GM18858 (cell line): ENCODE results near the gene UGT1A4.
"Not testable (repeated sequence)": the region's sequence is repeated elsewhere in the genome, so short reads cannot be mapped to it uniquely, and the experiment has no call there.

ENCODE experiments used
- ATAC-seq: cut with Tn5 transposase; IDR thresholded peaks from one replicate; pipeline ENCODE4 v1.9.1; 2021; ENCODE audit not compliant: unreplicated experiment

Gene UGT1A4

DNA sequence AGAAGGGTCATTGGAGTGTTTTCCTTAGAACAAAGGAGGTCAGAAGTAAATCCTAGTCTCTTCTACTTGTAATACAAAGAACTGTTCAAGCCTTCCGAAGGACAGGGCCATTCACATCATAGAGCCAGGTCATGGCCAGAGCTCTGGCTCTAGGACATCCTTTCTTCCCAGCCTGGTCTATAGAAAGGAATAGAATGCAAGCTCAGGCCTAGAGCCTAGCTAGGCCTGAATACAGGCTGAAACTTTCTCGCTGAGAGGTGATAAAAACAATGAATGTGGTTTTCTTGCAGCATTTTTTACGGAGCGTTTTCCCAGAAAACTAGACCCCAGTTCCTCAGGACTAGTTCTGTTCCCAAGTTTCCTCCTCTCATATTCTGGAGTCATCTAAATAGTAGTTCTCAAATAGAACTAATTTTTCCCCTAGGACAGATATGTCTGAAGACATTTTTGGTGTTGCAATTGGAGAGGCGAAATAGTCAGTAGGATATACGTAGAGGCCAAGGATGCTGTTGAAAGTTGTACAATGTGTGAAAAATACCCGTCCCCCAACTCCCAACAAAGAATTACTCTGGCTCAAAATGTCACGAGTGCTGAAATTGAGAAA, 19.0 kb upstream of the UGT1A4 start:
- ATAC-seq: no peak

DNA sequence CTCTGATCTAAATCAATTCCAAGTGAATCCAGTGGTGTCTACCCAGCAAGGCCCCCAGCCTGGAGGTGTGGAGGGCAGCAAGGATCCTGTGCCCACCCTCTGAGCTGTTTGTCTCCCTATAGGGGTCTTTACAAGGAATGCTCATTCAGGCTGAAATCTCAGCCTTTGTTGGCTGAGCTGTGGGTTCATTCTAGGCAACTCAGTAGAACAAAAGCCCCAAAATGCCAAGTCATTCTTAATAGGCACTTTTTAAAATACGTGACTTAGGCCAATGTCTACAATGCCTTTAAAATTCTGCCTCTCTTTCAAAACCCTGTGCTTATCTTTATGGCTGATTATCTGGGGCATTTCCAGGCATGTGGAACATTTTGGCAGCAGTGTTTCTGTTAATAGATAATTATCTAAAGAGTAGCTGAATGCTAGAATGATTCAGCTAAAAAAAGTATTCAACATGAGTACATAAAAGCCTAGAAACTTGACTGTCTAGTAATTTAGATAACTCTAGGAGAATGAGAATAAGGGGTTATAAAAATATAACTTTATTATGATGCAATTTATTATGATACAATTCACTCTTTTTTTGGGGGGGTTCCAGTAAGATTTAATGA, 18.4 kb upstream of the UGT1A4 start:
- ATAC-seq: no peak

- ATAC-seq: not testable (repeated sequence)
Observed at GRCh38 chr2:233700842-233701241, 17.7 kb upstream of the UGT1A4 start.

DNA sequence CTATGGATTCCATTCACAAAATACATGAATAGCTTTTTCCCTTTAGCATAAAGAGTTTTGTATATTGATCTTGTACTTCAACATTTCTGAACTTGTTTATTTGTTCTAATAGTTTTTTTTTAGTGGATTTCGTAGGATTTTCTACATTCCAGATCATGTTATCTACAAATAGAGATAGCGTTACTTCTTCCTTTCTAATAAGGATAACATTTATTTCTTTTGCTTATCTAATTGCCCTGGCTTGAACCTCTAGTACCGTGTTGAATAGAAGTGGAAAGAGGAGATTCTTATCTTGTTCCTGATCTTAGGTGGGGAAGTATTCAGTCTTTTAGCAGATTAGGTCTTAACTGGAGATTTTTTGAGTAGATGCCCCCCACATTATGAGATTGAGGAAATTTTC, 16.3 kb upstream of the UGT1A4 start:
- ATAC-seq: no peak

DNA sequence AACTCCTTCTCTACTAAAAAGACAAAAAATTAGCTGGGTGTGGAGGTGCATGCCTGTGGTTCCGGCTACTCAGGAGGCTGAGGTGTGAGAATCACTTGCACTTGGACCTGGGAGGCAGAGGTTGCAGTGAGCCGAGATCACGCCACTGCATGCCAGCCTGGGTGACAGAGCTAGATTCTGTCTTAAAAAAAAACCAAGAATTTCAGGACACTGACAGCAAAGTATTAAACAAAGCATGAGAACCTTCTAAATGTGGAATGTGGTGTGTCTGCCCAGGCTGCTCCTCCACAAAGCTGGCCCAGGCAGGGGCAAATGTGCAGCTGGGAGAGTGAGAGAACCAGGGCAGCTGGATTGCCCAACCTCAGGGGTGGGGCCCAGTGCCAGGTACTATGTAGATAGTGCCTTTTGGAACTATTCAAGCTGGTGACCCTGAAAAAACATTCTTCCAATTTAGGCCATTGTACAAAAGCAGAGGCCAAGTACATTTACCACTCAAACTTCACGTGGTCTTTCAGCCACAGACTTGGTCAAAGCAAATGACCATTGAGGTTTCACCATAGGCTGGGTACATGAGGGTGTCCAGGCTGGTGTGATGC, 12.5 kb upstream of the UGT1A4 start:
- ATAC-seq: no peak

DNA sequence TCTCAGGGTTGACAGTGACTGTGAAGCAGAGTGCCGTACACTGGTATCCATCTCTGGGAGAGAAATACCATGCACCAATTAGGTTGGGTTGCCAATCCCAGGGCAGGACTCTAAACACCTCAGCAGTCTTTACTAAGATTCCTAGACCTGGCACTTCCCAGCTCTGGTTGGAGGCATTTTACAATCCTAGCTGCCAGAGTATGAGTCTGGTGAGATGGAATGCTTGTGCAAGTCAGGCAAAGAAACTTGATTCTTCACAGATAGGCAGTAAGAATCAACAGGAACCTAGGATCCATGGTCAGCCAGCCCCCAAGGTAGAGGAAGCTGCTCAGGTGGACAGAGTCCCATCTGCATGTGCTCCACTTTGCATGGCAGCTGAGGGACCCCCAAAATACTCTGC, 11.8 kb upstream of the UGT1A4 start:
- no peak for ATAC-seq

GRCh38 chr2:233707940-233708644, 10.4 kb upstream of the UGT1A4 start:
- ATAC-seq: no peak

GRCh38 chr2:233708942-233709341, 9.6 kb upstream of the UGT1A4 start:
- no peak for ATAC-seq

GRCh38 chr2:233711312-233712008, 7.1 kb upstream of the UGT1A4 start:
- no peak for ATAC-seq

DNA sequence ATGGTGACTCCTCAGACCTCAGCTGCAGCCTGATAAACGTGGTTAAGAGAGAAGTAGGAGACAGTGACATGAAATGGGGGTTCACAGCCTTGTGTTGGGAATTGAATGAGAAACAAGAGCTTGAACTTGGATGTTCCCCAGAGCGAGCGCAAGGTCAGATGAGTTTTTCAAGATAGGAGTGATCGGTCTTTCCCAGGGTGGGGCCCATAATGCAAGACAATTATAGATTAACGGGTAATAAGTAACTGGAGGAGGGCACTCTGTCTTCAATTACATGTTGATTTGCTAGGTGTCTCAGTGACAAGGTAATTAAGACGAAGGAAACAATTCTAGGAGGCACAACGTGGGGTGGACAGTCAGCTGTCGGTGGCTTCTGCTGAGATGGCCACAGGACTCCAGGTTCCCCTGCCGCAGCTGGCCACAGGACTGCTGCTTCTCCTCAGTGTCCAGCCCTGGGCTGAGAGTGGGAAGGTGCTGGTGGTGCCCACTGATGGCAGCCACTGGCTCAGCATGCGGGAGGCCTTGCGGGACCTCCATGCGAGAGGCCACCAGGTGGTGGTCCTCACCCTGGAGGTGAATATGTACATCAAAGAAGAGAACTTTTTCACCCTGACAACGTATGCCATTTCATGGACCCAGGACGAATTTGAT, 5.8 kb upstream of the UGT1A4 start, which contains the start of gene UGT1A5:
Gene UGT1A5 (plus strand): TSS at position 297 of the 651 bp plus-strand sequence. CDS start 85 bp downstream, at position 382.
- no peak for ATAC-seq

GRCh38 chr2:233713262-233713615, 5.3 kb upstream of the UGT1A4 start:
- no peak for ATAC-seq

GRCh38 chr2:233714121-233714520, 4.4 kb upstream of the UGT1A4 start:
- no peak for ATAC-seq

DNA sequence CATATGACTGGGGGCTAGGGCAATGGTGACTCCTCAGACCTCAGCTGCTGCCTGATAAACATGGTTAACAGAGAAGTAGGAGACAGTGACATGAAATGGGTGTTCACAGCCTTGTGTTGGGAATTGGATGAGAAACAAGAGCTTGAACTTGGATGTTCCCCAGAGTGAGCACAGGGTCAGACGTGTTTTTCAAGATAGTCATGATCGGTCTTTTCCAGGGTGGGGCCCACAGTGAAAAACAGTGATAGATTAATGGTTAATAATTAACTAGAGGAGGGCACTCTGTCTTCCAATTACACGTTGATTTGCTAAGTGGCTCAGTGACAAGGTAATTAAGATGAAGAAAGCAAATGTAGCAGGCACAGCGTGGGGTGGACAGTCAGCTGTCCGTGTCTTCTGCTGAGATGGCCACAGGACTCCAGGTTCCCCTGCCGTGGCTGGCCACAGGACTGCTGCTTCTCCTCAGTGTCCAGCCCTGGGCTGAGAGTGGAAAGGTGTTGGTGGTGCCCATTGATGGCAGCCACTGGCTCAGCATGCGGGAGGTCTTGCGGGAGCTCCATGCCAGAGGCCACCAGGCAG, 10.3 kb downstream of the UGT1A4 start, which contains the start of gene UGT1A3:
Gene UGT1A3 (plus strand): TSS at position 320 of the 579 bp plus-strand sequence. CDS start 85 bp downstream, at position 405.
- no peak for ATAC-seq

DNA sequence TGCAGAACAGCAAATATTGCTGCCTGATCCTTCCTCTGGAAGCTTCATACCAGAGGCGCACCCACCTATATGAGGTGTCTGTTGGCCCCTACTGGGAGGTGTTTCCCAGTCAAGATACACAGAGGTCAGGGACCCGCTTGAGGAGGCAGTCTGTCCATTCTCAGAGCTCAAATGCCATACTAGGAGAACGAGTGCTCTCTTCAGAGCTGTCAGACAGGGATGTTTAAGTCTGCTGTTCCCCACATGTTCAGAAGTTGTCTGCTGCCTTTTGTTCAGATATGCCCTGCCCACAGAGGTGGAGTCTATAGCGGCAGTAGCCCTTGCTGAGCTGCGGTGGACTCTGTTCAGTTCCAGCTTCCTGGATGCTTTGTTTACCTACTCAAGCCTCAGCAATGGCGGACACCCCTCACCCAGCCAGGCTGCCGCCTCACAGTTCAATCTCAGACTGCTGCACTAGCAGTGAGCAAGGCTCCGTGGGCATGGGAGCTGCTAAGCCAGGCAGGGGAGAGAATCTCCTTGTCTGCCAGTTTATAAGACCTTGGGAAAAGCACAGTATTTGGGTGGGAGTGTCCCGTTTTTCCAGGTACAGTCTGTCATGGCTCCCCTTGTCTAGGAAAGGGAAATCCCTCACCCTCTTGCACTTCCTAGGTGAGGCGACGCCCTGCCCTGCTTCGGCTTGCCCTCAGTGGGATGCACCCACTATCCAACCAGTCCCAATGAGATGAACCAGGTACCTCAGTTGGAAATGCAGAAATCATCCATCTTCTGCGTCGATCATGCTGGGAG, 18.5 kb downstream of the UGT1A4 start:
- not testable (repeated sequence) for ATAC-seq

DNA sequence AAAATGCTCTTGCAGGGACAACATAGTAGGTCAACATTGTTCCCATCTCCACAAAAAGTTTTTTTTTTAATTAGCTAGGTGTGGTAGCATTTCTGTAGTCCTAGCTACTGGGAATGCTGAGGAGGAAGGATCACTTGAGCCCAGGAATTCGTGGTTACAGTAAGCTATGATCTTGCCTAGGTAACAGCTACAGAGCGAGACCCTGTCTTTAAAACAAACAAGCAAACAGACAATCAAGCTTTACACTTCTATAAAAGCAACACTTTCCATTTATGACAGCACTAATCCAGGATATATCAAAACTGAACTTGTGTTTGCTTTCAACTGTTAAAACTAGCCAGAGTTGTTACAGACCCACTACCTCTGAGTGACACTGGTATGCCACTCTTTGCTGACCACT, 22.3 kb downstream of the UGT1A4 start:
- no peak for ATAC-seq

DNA sequence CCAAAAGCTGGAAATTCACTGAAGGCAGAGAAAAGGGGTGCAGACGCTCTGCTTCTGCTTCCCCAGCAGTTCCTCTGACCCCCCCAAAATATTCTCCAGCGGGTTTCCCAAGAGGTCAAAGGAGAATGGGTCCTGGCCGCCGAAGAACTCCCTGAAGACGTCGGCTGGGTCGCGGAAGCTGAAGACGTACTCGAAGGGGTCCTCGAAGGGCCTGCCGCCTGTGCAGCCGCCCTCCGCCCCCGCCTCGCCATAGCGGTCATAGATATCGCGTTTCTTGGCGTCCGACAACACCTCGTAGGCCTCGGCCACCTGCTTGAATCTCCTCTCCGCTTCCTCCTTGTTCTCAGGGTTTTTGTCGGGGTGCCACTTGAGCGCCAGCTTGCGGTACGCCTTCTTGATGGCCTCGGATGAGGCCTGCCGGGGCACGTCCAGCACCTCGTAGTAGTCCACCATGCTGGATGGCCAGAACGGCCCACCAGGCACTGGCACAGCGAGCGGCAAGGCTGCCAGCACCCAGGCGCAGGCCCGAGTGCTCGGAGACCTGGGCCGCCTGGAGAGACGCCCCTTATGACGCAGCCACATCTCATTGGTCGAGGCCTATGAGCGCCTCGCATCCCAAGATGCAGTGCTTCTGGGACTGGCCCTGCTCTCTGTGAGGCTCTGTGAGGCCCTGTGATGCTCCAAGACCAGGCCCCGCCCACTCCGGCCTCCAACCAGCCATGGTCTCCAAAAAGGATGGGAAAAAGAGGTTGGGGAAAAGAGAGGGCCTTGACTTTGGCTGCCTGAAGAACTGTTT, 25.1 kb downstream of the UGT1A4 start:
- ATAC-seq: no peak

DNA sequence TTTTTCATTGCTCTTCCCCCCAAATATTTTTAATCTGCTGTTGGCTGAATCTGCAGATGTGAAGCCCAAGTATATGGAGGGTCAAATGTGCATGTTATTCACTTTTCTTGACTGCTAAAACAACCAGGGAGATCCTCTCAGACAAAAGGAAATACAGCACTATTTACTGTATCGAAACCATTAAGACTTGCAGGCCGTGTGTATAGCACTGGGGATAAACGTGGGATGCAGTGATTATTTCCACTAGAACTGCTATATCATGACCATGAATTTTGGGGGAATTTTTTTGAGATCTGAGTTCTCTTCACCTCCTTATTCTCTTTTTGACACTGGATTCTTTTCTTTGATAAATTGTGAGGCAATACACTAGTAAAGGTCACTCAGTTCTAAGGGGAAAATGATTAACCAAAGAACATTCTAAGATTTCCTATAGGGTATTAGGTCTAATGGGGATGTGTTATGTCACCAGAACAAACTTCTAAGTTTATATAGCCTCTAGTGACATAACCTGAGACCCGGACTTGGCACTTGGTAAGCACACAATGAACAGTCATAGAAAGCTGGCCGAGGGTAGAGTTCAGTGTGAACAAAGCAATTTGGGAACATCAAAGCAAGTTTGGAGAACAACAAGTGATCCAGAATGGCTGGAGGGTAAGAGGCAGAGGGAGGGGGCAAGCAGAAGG, 26.7 kb downstream of the UGT1A4 start:
- ATAC-seq: no peak

DNA sequence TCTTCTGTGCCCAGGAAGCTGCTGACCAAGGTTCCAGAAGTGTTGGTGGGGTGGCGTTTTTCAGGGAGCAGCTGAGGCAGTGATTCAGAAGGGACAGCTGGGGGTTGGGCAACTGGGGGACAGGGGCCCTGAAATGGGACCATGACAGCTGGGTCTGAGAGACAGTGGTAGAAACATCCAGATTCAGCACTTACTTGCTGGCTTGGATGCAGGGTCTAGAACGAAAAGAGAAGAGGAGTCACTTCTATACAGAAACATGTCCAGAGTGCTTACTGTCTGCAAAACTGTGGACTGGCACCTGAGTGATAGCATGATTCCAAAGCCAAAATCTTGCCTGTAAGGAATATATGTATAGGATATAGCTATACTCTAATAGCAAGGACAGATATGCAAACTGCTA, 27.3 kb downstream of the UGT1A4 start:
- ATAC-seq: not testable (repeated sequence)
